GM19025 (cell line): ENCODE results near the gene GRID1.
"Not testable (repeated sequence)": the region's sequence is repeated elsewhere in the genome, so short reads cannot be mapped to it uniquely, and the experiment has no call there.

Experiments
- ATAC-seq: cut with Tn5 transposase; IDR thresholded peaks from one replicate; pipeline ENCODE4 v1.9.1; 2021; ENCODE audit warnings: mild to moderate bottlenecking, low read depth, moderate library complexity; ENCODE audit not compliant: unreplicated experiment

Gene GRID1

DNA sequence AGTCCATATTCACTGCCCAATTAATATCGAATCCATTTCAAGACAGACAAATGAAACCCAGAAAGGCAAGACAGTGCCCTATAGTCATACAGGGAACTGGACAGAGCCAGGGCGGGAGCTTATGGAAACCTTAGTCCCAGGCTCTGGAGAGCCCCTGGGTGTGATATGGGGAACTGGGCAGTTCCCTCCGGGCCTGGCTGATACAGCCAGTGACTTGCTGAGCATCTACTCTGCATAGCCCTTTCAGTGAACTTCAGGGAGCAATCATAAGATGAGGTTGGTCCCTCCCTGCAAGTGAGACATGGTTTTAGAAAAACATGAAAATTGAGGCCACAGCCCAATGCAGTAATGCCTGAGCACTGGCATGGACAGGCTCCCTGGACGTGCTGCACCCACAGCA lies 241.9 kb downstream of the GRID1 start:
- no peak for ATAC-seq

DNA sequence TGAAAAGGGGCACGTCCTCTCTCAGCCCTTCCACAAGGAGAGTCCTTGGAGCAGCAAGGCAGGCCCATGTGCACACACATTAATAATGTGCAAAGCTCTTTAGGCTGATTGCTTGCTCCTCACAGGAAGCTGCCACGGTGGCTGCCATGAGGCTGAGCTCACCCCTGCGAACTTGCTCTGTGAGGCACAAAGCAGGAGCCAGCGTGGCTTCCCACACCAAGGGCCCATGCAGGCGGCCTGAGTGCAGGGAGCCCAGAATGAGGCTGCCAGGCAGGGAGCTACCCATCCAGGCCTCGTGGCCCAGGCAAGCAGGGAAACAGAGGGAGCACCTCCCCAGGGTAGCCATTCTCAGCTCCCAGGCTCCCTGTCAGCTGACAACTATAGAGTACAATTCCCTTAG lies 242.9 kb downstream of the GRID1 start:
- no peak for ATAC-seq

DNA sequence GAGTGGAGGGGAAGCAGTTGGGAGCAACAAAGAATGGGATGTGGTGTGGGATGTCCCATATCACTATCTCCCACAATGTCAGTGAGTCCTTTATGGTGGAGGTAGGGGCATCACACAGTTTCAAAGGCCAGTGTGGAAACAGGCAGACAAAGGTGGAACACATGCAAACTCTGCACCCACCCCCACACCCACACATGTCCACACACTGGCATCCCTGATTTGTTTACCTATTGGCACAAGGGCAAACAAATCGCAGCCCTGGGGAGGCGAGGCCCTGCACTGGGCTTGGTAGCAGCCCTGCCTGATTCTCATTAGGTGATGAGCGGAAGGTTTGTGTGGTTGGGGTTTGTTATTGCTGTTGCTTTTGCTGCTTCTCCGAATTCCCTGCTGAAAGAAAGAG lies 243.3 kb downstream of the GRID1 start:
- ATAC-seq: no peak

DNA sequence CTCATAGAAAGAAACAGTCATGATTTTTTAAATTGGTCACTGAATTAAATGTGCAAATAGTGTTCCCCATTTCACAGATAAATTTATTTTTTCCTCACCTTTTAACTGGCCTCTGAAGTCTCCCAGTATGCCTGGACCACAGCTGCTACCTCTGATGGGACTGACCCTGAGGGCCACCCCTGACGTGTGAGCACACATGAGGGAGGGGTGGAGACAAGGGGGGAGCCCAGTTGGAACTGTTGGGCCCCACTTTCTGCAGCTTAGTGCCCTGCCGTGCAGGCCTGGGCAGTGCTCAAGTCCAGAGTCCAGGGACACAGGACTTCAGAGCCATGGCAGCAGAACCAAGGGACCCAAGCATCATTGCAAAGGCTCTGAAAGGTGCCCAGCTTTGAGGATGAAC lies 243.9 kb downstream of the GRID1 start:
- ATAC-seq: no peak

DNA sequence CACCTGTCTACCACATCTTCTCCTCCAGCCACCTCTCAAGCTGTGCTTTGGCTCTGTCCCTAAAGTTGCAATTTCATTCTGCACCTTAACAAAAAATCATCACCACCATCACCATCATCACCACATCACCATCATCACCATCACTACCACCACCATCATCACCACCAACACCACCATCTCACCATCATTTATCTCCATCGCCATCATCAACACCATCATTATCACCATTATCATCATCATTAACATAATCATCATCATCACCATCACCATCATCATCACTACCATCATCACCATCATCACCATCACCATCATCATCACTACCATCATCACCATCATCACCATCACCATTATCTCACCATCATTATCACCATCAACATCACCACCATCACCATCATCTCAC lies 245.4 kb downstream of the GRID1 start:
- no peak for ATAC-seq

DNA sequence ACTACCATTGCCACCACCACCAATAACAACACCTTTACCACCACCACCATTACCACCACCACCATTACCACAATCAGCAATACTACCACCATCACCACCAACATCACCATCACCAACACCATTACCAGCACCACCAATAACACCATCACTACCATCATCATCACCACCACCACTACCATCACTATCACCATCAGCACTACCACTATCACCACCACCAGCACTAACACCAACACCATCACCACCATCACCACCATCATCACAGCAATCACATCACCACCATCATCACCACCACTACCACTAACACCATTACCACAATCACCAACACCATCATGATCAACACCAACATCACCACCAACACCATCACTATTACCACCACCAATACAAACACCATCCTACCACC lies 249.5 kb downstream of the GRID1 start:
- ATAC-seq: no peak

DNA sequence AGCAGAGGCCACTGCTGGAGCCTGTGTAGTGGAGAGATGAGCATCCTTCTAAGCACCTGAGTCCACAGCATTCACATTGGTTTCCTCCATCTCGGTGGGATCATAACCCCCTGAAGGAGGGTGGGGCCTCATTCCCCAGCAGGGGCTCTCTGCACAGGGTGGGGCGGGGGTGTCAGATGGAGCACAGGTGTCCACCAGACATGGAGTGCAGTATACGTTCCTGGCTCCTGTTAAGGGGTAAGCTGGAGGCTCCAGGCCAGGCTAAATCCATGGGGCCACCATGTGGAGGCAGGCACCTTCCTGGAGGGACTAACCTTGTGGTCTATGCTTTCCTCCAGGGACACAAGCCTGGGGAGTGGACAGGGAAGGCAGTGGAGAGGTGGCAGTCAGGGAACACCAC lies 252.6 kb downstream of the GRID1 start:
- ATAC-seq: no peak

DNA sequence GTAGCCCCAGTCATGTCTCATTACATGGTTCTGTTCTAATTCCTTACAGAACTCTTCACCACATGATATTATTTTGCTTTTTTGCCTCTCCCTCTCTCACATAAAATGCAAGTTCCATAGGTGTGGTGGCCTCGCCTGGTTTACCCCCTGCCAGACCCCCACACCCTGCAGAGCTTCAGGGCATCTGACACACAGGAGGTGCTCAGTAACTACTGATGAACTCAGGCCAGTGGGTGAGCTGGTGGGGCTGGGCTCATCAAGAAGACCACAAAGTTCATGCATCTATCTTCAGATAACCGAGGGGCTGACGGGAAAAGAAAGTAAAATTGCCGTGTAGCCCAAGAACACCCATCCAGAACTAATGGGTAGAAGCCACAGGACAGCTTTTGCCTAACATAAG lies 253.1 kb downstream of the GRID1 start:
- ATAC-seq: no peak

DNA sequence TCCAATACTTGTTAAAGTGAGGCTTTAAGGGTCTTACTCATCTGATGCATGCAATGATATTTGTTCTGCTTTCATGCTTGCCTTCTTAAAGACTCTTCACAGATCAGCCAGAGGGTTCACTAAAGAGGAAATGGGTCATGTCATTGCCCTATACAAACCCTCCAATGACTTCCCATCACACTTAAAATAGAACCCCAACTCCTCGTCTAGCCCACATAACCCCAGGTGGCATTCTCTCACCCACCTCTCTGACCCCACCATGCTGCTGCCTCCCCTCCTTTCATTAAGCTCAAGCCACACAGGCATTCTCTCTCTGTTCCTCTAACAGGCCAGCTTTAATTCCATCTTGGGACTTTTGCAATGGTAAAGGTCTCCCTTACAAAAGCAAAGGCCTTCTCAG lies 253.6 kb downstream of the GRID1 start:
- no peak for ATAC-seq

DNA sequence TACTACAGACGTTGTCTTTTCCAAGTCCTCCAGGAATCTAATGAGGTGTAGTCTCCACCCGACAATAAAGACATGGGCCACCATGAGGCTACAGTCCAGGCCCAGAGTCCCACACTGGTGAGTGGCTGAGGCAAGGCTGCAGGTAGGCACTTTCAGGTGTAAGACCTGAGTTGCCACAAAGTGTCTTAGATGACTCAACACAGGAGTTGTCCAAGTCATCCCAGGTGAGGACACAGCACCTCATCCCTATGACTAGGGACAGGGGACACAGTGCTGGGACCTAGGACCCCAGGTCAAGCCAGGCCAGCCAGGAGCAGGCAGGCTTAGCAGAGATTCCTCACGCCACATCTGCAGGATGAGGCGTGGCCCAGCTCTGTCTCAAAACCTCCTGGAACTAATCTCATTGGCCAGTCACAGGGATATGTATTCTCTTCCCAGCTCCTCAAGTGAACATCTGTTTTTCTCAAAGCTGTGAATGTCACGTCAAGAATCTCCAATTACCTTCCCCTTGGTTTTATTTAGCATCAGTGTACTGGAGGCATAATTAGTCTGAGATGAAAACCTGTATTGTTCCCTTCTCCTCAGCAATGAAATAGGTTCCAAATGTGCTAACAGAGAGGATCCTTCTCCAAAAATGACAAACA lies 254.6 kb downstream of the GRID1 start:
- no peak for ATAC-seq

DNA sequence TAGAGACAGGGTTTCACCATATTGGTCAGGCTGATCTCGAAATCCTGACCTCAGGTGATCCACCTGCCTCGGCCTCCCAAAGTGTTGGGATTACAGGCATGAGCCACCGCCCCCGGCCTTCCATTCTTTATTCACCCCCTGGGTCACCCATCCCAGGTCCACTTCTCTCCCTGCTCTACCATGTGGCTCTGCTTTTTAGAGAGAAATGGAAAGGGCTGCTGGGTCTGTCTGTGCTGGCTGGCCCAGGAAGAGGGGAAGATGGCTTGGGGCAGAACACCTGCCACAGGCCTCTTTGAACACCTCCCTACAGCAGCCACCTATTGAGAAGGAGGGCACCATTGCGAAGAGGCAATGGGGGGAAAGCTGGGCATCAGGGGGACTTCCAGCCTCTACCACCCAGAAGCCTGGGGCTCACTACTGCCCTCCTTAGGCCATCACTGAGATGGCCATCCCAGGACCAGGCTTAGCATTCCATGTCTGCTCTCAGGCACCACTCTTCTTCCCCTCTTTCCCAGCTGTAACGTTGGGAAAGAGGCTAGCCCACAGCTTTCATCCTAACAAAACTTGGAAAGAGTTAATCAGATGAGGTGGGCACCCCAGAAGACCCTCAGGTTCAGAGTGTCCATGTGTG lies 256.3 kb downstream of the GRID1 start:
- ATAC-seq: no peak

DNA sequence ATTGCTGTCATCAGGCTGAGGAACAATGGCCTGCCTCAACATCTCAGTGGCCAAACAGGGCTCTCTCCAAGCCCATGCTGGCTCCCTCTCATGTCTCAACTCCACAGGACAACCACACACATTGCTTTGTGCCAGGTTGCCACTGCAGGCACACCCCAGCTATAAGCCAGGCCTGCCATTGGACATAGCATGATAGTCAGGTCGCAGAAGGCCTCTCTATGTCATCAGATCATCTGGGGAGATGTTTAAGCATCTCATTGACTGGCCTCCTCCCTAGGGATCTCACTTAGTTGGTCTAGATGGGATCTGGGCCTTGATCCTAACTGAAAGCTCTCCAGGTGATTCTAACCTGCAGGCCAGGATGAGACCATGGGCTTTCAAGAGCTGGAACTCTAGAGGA lies 257.2 kb downstream of the GRID1 start:
- ATAC-seq: no peak

DNA sequence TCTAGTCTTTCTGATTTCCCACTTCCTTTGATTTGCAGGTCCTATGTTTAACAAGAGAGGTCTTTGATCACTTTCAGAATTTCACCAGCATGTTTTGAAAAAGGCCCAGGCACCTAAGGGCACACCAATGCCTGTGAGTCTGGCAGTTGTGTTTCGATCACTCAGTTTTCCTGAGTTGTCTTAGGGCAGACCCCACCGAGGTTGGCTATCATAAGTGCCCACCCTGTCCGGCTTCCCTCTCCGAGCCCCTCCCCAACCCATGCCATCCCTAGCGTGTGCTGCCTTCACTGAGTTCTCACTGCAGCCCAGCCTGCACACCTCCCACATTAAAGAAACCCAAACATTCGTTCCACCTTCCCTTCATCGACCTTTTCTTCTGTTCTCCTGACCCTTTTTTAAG lies 257.9 kb downstream of the GRID1 start:
- ATAC-seq: no peak

DNA sequence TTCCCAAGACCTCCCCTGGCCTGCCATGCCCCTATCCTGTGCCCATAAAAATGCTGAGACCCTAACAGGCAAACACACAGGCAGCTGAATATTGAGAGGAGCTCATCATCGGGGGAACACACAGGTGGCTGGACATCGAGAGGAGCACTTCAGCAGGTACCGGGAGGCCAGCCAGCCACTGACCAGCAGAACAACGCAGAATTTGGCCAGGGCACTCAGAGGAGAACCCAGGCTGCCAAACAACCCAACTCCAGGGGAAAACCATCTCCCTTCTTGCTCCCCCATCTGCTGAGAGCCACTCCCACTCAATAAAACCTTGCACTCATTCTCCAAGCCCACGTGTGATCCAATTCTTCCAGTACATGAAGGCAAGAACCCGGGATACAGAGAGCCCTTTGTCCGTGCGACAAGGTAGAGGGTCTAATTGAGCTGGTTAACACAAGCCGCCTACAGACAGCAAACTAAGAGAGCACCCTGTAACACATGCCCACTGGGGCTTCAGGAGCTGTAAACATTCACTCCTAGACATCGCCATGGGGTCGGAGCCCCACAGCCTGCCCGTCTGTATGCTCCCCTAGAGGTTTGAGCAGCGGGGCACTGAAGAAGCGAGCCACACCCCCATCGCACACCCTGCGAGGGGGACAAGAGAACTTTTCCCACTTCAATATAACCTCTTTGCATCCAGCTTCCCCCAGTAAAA lies 258.8 kb downstream of the GRID1 start:
- not testable (repeated sequence) for ATAC-seq

DNA sequence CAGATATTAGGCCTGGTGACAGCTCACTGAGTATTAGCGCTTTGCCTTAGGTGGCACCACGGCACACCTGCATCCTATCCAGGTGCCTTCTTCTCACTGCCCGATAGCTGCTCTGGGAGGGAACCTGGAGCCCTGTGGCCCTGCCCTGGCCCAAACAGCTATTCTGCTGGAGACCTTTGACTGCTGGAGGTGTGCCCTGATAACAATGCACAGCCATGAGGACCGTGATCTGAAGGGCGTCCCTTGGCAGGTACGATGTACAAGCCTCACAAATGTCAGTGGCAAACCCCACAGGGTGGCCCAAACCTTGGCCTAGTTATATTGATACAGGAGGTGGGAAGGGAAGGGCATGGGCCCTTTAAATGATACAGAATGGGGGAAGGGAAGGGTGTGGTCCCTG lies 259.5 kb downstream of the GRID1 start:
- ATAC-seq: no peak

DNA sequence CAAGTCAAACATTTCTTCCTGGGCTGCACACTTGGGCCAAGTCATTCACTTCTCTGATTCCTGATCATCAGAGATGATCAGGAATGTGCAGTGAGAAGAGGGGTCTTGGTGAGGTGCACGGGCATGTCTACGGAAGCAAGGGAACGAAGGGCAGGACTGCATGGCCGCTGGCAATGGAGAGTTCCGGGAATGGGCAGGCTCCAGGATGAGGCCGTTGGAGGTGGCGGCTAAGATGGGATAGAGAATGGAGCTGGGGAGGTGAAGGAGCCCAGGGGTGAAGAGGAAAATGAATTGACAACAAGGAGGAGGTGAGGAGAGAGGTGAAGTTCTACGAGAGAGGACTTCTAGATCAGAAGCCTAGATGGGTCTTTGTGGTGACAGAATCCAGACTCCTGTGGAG lies 260.0 kb downstream of the GRID1 start:
- no peak for ATAC-seq

DNA sequence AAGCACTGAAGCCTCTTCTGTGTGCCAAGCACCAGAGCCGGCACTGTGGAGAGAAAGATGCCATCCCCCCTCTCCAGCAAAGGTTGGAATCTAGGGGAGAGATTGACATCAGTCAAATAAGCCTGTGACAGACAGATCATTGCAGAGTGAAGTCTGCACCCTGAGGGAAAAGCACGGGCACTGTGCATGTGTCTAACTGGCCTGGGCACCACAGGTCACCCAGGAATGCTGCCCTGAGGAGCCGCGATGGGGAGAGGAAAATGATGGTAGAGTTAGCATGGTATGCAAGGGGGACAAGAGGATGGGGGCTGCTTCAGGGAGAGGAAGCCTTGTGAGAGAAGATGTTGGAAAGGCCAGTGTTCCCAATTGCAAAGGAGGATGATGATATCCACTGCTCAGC lies 261.0 kb downstream of the GRID1 start:
- ATAC-seq: no peak

DNA sequence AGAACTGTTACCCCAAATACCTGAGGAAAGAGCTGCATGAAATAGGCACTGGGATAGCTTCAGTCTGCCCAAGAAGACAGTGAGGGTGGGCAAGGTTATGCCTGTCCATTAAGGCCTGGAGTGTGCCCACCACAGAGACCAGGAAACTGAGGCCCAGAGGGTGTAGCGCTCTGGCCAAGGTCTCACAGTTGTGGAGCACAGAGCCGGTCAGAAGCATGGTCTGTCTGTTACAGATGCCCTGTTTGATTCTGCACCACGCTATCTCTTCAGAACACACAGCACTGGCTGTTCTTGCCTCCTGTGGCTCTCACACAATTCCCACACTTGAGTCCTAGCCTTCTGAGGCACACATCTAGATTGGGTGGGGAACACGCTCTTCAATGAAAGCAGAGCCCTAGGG lies 261.4 kb downstream of the GRID1 start:
- no peak for ATAC-seq

DNA sequence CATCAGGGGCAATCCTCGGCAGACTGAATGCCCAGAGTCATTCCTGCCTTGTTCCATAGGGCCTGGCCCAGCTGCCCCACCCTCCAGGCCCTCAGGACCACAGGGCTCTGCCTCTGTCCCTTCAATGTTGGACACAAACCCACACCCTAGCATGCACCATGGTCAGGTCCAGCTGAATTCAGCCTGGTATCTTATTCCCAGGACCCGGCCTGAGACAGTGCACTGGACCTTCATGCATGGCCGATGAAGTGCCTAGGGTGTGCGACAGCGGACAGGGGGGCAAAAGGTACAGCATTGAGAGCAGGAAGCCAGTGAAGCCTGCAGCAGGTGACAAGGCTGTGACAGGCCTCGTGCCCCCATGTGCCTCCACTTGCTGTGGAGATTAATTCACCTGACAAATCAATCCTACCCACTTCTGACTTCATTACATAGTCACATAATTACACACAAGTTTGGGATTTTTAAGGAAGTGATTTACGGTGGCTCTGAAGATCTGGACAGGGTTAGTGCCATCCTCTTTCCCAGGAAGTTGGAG lies 261.9 kb downstream of the GRID1 start:
- no peak for ATAC-seq

DNA sequence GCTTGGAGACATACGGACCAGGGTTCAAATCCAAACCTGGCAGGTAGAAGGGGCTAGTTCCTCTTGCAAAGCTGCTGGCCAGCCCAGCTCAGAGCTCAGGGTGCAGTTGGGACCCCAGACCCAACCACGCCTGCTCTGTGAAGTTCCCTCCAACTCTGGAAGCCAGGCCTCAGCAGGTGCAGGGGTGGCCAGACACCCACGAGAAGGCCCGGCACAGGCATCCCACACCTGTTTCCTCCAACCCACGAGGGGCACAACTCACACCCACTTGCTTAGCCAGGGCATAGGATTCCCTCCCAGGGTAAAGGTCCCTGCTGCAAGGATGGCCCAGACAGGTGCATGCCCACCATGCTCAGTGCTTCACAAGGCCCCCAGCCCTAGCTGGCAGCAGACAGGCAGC lies 262.4 kb downstream of the GRID1 start:
- ATAC-seq: no peak

DNA sequence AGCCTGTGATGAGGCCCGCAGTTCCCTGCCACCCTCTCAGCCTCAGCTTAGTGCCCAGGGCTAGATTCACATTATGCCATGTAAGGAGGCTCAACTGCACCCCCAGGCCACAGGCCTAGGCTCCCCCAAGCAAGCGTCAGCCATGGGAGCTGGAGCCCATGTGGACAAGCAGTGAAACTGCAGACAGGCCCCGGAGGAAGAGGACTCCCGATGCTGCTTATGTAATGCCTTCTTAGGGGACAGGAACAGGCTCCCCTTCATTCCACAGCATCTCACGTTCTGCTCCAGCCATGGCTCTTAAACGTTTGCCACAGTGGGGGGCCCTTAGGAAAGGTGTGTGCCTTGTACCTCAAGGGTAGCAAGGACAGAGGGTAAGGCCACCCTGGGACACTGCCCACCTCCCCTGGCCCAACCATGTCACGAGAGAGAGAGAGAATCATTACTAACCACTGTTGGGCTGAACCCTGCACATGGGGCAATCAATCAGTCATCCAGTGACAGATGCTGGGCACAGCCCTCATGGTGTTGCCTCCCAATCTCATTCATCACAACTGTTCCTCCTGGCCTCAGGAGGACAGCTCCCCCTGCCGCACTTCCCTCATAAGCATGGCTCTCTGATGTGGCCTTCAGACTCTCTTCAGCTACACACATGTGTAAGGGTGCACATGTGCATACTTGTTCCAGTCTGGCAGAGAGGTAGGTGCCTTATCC lies 263.0 kb downstream of the GRID1 start:
- no peak for ATAC-seq
